ENCODE data around the gene DEXI. TPM values are rescaled to one million over a fixed set of nuclear protein-coding genes. Genes with fewer than 3 reads are reported as not detected.

The DEXI gene
- total RNA-seq, 1 donor from 2014 or later, result 35.6 TPM

DNA sequence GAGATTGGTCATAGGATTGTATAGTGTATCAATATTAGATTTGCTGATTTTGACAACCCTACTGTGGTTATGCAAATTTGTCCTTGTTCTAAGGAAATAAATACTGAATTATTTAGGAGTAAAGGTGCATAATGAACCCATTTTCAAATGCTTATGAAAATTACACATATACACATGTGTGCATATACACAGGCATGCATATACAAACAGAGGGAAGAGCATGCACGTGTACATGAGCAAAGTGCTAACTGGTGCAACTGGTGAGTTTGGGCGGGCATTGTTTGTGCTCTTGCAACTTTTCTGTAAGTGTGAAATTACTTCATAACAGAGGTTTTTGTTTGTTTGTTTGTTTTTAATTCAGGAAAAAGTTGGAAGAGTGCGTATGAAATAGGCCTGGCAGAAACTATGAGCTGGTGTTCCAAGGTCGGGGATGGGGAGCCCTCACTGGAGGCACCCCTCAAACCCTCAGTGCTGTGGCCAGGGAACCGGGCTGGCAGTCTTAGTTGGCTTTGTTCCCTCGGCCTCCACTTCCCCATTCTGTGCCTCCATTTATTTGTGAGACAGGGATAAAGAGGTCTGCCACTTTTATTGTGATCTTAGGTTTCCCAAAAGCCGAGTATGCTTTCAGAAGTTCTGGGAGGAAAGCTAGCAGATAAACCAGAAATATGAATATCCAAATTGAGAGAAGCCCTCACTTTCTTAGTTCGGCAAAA lies 5.8 kb downstream of the DEXI start:
- peaks cover 32% of the 10 kb centered on the region for H3K4me1 Mint-ChIP-seq
- peak overlapping the region; percentile 6 for H3K4me3 Mint-ChIP-seq
- DNase-seq (ENCODE audit: low read depth, low spot score), result no peak
- TF ChIP-seq, protein P1, sequence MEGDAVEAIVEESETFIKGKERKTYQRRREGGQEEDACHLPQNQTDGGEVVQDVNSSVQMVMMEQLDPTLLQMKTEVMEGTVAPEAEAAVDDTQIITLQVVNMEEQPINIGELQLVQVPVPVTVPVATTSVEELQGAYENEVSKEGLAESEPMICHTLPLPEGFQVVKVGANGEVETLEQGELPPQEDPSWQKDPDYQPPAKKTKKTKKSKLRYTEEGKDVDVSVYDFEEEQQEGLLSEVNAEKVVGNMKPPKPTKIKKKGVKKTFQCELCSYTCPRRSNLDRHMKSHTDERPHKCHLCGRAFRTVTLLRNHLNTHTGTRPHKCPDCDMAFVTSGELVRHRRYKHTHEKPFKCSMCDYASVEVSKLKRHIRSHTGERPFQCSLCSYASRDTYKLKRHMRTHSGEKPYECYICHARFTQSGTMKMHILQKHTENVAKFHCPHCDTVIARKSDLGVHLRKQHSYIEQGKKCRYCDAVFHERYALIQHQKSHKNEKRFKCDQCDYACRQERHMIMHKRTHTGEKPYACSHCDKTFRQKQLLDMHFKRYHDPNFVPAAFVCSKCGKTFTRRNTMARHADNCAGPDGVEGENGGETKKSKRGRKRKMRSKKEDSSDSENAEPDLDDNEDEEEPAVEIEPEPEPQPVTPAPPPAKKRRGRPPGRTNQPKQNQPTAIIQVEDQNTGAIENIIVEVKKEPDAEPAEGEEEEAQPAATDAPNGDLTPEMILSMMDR (conservative IDR thresholded peaks at IDR 0.05), result no peak
- peaks cover 3% of the 10 kb centered on the region for H3K36me3 Mint-ChIP-seq (ENCODE audit: low read depth)
- no peaks in the 10 kb centered on the region for H3K9me3 Mint-ChIP-seq
- no peaks in the 10 kb centered on the region for H3K27me3 Mint-ChIP-seq (ENCODE audit: low read depth)
- H3K27ac Mint-ChIP-seq (ENCODE audit: unreplicated experiment), result no peak overlapping the region

DNA sequence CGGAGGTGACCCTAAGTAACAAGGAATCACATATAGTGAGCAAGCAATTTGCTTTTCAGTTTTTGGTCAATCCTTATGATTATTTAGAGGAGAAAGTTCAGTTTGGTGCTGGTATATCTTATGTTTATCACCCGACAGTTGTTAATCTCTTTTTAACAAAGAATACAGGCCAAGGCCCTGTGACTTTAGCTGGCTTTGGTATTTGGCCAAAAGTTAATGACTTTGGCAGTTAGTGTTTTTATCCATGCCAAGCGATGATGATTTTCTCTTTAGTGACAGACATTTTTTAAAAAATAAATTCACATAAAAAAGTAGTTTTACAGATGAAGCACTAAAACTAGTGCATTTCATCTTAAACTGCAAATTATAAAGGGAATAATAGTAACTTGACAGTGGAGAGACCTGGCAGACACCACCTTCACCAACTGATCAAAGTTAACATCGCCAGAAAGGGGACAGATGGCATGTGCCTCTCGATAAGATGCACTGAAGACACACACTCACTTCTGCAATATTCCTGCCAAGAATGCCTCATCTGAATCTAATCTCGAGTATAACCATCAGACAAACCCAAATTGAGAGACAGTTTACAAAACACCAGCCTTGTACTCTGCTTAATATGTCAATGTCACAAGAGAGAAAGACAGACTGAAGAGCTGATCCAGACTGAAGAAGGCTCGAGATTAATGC lies 6.9 kb downstream of the DEXI start:
- peaks cover 23% of the 10 kb centered on the region for H3K4me1 Mint-ChIP-seq
- H3K27ac Mint-ChIP-seq (ENCODE audit: unreplicated experiment), result no peak overlapping the region
- TF ChIP-seq, protein P1 (conservative IDR thresholded peaks at IDR 0.05), result no peak
- H3K9me3 Mint-ChIP-seq, result no peaks in the 10 kb centered on the region
- no peak overlapping the region for H3K4me3 Mint-ChIP-seq
- no peak for DNase-seq (ENCODE audit: low read depth, low spot score)
- H3K36me3 Mint-ChIP-seq (ENCODE audit: low read depth), result peaks cover 3% of the 10 kb centered on the region
- no peaks in the 10 kb centered on the region for H3K27me3 Mint-ChIP-seq (ENCODE audit: low read depth)

DNA sequence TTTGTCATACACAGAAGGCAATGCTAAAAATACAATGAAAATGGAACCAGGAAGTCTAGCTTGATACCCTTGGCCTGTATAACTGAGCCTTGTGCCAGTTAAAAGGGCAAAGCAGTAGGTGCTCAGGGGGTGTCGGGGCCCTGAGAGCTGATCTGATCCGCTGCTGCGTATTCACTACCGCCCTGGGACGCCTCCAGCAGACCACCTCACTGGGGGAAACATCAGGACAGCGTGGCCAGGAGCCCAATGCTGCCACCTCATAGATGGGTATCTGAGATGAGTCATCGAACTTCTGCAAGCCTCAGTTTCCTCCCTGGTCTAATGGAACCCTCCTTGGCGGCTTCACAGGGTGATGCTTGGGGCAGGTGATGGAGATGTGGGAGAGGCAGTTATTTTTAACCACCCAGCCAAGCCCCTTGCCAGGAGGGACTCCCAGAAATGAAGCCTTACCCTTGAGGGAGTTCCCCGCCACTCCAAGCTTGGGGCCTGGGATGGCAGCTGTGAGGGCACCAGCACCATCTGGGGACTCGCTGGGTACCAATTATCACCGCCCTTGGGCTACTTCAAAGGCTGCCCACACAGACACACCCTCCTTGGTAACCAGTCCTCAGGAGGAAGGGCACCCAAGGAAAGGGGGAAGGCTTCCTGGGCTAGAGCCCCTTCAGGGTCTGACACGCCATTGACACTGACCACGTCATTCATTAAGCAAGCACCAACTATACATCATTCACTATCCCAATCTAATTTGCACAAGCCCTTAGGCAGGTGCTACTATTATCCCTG lies 7.8 kb downstream of the DEXI start:
- TF ChIP-seq, protein P1 (conservative IDR thresholded peaks at IDR 0.05), result no peak
- no peaks in the 10 kb centered on the region for H3K27me3 Mint-ChIP-seq (ENCODE audit: low read depth)
- H3K4me1 Mint-ChIP-seq, result peaks cover 15% of the 10 kb centered on the region
- H3K27ac Mint-ChIP-seq (ENCODE audit: unreplicated experiment), result no peak overlapping the region
- H3K4me3 Mint-ChIP-seq, result no peak overlapping the region
- H3K9me3 Mint-ChIP-seq, result no peaks in the 10 kb centered on the region
- H3K36me3 Mint-ChIP-seq (ENCODE audit: low read depth), result peaks cover 2% of the 10 kb centered on the region
- no peak for DNase-seq (ENCODE audit: low read depth, low spot score)

DNA sequence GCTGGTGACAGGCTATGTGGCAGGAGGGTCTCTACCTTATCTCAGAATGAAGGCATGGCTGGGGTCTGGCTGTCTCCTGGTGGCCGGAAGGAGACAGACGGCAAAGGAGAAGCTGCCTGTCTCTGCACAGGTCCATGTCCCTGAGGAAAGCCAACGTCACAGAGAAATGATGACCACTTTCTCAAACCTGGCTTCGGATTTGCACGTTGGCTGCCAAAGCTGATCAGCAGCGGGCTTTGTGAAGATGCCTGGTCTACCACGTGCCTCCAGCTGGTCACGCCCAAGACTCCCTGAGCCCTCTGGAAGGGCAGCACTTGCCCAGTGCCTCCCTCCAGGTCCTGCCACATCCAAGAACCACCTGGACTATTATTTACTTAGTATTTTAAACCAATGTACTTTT lies 8.4 kb downstream of the DEXI start:
- Mint-ChIP-seq H3K27me3 (ENCODE audit: low read depth) (no peaks in the 10 kb centered on the region), H3K36me3 (ENCODE audit: low read depth) (no peaks in the 10 kb centered on the region), H3K4me3 (no peak overlapping the region), H3K9me3 (no peaks in the 10 kb centered on the region), H3K4me1 (peaks cover 8% of the 10 kb centered on the region), H3K27ac (ENCODE audit: unreplicated experiment) (no peak overlapping the region)
- TF ChIP-seq, protein P1 (conservative IDR thresholded peaks at IDR 0.05), result no peak
- DNase-seq (ENCODE audit: low read depth, low spot score), result no peak

DNA sequence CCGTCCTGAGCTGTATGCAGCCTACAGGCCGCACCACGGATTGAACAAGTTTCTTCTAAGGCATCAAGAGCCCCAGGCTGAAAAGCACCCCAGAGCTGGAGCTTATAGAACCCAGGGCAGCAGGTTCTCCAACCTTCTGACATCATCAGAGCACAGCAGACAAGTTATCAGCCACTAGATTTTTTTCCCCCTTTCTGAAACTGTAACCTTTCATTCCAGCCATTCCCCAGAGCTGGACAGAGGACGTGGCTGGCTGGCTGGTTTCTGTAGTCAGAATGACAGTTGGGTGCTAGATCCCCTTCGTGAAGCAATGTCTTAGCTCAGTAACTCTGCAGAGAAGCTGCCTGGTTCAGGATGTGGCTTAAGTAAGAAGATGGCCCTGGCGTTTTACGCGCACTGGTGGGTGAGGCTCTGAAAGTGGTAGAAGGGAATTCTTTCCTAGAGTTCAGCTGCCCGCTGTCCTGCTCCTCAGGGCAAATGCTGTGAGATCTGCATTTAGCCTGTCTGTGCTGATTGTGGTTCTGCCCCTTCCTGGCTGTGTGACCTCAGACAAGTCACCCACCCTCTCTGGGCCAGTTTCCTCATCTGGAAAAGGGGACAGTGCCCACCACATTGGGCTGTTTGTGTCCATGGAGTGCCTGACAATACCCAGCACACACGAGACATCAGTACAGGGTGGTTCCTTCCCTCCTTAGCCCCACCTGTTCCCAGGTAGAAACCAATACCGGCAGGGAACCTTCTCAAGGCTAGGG lies 9.1 kb downstream of the DEXI start:
- Mint-ChIP-seq H3K4me3 (no peak overlapping the region), H3K9me3 (no peaks in the 10 kb centered on the region), H3K4me1 (peaks cover 4% of the 10 kb centered on the region), H3K27me3 (ENCODE audit: low read depth) (no peaks in the 10 kb centered on the region), H3K27ac (ENCODE audit: unreplicated experiment) (peak overlapping the region; percentile 57), H3K36me3 (ENCODE audit: low read depth) (no peaks in the 10 kb centered on the region)
- TF ChIP-seq, protein P1 (conservative IDR thresholded peaks at IDR 0.05), result no peak
- no peak for DNase-seq (ENCODE audit: low read depth, low spot score)

All from neural crest cell (in vitro differentiated cells).